Stomach (tissue), 4 donors: ENCODE measurements around the gene URI1.

Source experiments
- CTCF ChIP-seq, 7 experiments: fragments of 450-650 bp in 4 of 7; fragments of 200-600 bp in 3 of 7; sonication (generic) in 3 of 7; IDR thresholded peaks; one replicate each; pipeline ENCODE4 v1.5.1; 2016 to 2019; ENCODE audit warnings: antibody characterized with exemption in 7 of 7, control low read depth in 2 of 7, mild to moderate bottlenecking in 1 of 7
- EP300 ChIP-seq: sonication (generic); formaldehyde crosslinking; IDR thresholded peaks from one replicate; pipeline ENCODE4 v1.6.1; 2017; ENCODE audit warnings: antibody characterized with exemption
- POLR2A ChIP-seq, 4 donors: fragments of 450-650 bp; IDR thresholded peaks; one replicate each; pipeline ENCODE4 v1.6.1; 2016; ENCODE audit warnings: antibody characterized with exemption in 4 of 4, control low read depth in 2 of 4, mild to moderate bottlenecking in 1 of 4, moderate library complexity in 1 of 4

- TF ChIP-seq CTCF (IDR thresholded peaks at IDR 0.05), result no peak
- TF ChIP-seq EP300, result no peak
- no peak for TF ChIP-seq POLR2A (IDR thresholded peaks at IDR 0.05)
Observed at GRCh38 chr19:30017172-30017571, 75.1 kb downstream of the URI1 start.
